IPS-18c (cell line): ENCODE measurements around the gene ENTPD2.

ENCODE experiments used
- H3K4me3 ChIP-seq: 2 replicates; pipeline ENCODE4 v1.7.0; 2013; ENCODE audit warnings: low read depth, mild to moderate bottlenecking, low read length, moderate library complexity; ENCODE audit not compliant: insufficient read depth
- H3K9me3 ChIP-seq: one replicate; pipeline ENCODE4 v1.6.1; 2013; ENCODE audit warnings: mild to moderate bottlenecking, low read length, moderate library complexity; ENCODE audit not compliant: control insufficient read depth, insufficient read depth

Gene ENTPD2

DNA sequence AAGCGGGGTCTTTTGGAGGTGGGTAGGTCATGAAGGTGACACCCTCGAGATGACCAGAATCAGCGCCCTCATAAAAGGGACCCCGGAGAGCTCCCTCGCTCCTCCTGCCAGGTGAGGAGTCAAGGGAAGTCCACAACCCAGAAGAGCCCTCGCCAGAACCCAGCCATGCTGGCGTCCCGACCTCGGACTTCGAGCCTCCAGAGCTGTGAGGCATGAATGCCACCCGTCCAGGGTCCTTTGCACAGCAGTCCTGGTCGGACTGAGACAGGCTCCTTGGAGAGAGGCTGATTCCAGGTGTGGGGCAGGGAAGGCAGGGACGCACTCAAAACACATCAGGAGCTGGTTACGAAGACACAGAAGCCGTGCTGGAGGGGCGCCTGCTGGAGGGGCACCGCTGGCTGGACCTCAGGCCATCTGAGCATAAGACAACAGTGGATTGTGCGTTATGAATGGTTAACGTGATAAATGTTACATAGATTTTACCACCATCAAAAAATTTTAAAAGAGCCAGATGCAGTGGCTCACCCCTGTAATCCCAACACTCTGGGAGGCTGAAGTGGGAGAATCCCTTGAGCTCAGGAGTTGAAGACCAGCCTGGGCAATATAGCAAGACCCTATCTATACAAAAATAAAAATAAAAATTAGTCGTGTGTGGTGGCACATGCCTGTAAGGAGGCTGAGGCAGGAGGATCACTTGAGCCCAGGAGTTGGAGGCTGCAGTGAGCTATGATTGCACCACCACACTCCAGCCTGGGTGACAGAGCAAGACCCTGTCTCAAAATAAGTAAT is 51.8 kb downstream of the ENTPD2 start:
- no peaks in the 10 kb centered on the region for H3K9me3 ChIP-seq
- no peak overlapping the region for H3K4me3 ChIP-seq

DNA sequence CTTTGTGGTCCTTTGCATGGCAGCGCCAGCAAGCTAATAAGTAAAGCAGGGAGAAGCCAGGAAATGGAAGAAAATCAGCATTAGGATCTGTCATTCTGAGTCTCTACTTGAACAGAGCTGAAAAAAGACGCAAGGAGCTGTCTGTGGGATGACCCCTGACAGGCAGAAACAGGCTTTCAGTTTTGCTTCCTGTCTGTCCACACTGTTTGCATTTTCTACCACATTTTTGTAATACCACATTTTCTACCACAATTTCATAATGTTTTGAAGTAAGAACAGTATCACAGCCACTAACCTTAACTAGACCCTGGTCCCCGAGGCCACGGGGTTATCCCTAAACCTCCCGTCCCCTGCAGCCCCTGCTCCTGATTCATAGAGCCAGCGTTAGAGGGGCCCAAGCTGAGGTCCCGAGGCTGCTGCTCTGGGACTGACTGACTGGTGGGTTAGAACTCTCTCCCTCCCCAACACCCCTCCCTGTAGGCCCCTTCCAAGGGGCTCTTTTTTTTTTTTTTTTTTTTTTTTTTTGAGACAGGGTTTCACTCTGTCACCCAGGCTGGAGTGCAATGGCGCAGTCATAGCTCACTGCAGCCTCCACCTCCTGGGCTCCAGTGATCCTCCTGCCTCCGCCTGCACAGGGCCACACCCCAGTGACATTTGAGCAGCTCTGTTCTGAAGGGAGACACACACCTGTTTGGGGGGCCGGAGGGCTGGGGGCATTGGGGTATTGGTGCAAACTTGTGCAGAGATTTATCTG is 53.5 kb downstream of the ENTPD2 start:
- H3K4me3 ChIP-seq: no peak overlapping the region
- H3K9me3 ChIP-seq: no peaks in the 10 kb centered on the region
